ENCODE measurements around the gene CPOX.
"Not testable (repeated sequence)": the region's sequence is repeated elsewhere in the genome, so short reads cannot be mapped to it uniquely, and the experiment has no call there.

The CPOX gene

DNA sequence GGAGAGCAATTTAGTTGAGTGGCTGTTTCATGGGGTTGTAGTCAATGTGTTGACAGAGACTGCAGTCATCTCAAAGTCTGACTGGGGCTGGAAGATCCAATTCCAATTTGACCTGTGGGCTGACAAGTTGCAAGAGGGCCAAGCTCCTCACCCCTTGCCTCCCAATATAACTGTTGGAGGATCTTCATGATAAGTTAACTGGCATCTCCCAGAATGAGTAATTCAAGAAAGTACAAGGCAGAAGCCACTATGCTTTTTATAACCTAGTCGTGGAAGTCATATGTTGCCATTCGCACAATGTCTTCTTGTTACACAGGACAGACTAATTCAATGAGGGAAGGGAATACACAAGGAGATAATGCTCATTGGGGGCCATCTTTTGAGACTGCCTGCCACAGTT, 32.5 kb downstream of the CPOX start:
- no peak for DNase-seq

DNA sequence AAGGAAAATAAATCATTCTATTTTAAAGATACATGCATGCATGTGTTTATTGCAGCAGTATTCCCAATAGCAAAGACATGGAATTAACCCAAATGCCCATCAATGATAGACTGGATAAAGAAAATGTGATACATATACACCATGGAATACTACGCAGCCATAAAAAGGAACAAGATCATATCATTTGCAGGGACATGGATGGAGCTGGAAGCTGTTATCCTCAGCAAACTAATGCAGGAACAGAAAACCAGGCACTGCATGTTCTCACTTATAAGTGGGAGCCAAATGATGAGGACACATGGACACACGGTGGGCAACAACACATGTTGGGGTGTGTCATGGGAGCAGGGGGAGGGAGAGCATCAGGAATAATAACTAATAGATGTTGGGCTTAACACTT, 33.6 kb downstream of the CPOX start:
- DNase-seq: not testable (repeated sequence)

DNA sequence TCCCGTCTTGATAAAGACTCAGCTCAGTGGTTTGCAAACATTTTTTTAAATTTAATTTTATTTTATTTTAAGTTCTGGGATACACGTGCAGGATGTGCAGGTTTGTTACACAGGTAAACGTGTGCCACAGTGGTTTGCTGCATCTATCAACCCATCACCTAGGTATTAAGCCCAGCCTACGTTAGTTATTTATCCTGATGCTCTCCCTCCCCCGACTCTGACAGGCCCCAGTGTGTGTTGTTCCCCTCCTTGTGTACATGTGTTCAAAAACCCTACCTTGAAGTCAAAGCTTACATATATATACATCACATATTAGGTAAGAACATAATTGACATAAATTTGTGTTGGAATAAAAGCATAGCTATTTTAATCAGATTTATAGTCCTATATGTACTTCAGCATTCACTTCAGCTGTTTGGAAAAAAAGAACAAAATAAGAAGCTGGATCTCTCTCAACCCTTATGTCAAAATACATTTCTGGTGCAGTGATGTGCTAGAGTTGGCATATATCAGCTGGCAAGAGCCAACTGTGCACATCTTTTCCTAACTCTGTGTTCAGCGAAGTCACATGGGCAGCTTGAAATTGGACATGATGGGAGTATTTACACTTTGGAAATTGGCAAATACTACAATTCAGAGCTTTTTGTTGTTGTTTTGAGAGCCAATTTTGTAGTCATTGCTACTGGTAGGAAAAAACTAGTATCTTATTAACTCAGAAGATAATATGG, 35.1 kb downstream of the CPOX start:
- no peak for DNase-seq

DNA sequence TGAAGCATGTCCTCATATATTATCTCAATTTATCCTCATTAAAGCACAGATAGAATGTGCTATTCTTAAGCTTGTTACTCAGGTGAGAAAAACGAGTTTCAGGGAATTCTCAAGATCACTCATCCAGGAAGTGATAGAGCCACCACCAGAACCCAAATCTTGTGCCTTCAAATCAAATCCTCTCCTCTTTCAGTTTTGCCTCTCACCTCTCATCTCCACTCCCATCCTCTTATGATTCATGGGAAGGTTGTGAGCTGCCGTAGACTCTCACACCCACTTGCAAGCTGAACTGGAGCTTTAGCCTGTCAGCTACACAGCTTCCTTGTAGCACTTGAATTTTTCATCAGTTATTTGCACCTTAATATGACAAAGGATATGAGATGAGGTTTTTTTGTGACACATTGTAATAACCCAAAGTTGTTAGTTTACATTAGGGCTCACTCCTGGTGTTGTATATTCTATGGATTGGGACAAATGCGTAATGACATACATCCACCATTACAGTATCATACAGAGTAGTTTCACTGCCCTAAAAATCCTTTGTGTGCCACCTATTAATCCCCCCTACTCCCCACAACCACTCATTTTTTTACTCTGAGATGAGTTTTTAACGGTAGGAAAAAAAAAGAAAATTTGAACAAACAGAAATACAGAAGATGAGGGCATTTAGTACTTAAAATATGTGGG, 35.9 kb downstream of the CPOX start:
- no peak for DNase-seq

DNA sequence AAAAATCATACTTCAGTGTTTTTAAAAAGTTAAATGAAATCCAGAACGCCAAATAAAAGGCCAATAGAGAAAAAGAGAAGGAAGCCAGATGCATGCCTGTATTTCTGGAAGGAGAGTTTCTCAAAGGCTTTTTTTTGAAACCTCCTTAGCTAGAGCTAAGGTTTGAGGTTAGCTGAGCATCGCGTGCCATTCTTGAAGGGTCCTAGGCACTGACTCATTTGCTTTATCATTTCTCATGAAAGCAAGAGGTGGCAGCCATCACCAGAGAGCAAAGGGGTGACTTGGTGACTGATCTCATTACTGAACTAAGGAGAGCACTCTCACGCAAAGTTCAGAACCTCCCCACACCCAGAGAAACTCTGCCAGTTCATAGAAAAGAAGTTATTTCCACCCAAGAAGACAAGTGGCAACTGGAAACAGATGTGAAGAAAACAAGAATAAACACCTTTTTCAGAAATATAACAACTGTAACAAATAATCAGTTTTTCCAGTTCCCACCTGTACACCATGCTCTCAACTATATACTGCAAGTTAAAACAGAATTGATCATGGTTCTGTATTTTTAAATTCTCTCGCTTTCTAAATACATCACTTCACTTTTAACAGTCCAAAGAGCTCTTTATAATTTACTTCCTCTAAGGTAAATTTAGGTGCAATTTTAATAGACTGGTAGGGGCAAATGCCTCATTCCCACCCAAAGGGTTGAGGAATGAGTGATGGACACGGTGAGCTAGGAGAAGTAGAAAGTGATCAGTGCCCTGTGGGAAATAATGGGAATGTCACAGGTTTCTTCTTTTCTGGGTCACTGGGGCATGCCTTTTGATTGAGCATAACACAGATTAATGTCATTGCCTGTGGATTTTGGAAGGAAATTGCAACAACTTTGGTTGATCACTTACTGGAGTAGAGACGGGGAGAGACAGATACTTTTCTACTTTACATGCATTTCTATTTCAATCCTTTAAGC, 37.0 kb downstream of the CPOX start:
- peak in 1 of 2 donors; percentile 94 for DNase-seq

DNA sequence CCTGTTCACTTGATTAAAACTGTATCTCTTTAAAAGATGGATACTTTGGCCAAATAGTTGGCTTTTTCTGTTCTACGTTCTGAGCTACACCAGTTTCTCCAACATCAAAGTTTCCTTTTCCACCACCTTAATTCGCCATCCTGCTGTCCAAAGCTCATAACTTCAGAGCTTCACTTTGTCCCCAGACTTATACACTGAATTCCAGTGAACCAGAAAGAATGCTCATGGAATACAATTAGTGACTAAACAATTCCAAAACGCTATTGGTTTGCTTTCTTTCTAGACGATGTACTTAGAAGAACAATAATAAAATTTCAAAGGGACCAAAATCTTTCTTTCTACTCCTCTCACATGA, 38.4 kb downstream of the CPOX start:
- no peak for DNase-seq

DNA sequence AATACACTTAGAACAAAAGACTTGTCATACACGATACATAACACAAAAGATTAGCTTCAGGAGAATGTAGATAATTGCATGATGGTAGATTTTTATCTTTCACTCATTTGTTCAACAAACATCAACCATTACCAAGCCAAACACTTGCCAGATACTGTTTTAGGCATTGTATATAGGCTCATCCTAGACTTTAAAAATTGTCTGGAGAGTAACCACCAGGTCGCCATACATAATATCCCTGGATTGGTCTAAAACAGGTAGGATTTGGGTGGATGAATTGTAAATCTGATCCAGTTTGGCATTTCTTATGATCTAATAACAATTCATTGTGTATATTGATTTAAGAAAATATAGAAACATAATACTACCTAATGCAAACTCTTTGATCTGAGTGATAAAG, 38.8 kb downstream of the CPOX start:
- DNase-seq: no peak

DNA sequence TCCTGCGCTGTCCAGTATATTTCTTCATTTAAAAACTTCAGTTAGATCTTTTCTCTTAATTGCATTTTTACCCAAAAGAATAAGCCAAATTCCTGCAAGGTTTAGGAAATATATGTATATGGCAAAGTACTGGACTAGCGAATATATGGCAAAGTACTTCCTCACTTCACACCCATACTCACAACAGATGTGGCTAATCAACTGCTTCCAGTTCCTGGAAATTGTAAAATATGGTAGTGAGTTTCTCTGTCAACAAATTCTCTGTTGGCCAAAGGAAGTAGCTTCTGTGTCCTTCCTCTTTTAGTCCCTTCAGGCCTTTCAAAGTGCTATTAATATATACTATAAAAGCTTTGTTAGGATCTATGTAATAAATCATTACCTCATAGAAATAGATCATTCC, 39.7 kb downstream of the CPOX start:
- DNase-seq: peak in 1 of 2 donors; percentile 51

DNA sequence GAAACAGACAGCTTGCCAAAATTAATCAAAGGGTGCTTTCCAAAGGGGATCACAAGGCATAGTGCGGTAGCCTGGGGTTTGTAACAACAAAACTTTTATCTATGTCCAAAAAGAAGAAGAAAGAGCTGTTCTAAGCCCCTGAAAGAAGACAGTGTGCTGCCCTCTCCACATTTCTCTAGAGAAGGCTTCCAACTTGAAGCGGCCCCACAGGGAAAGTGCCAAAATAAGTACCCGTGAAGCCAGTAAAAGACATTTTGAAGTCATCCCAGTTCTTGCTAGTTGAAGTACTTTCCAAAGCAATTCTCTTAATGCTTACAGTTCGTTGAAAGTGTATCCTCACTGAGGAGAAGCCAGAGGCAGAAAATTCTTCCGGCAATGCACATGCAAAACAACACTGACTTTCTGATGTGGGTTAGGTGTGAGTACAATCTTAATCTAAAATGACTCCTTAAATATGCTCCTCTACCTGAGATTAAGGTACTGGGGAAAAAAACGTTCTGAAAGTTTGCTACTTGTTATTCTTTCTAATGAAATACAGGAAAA, 40.3 kb downstream of the CPOX start:
- no peak for DNase-seq

DNA sequence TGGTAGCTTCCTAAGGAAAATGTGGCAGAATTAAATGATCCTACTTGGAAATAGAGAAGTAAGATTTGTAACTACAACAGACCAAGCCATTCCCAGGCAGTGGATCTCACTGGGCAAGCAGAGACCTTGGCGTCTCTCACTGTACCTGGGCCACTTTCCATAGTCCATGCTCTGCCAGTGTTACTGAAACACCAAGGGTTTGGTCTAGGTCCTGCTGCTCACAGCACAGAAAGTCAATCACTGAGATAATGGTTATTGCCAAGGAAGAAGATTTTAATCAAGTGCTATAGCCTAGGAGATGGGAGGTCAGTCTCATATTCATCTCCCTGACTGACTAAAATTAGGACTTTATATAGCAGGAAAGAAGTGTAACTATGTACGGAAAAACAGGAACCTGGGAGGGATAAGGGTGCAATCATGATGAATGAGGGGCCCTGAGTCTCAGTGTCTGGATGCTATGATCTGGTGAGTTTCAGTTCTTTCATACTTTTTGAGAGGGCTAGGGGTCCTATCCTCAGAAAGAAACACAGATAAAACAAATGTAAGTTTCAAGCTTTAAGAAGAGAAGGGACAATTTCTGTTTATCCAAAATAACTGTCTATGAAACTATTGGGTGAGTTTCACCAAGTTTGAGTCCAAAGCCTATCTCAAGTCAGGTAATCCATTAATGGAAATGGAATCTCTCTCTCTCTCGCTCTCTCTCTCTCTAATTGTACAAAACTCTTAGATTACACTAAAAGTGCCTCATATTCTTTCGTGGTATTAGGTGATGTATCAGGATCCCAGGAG, 41.0 kb downstream of the CPOX start:
- DNase-seq: no peak

DNA sequence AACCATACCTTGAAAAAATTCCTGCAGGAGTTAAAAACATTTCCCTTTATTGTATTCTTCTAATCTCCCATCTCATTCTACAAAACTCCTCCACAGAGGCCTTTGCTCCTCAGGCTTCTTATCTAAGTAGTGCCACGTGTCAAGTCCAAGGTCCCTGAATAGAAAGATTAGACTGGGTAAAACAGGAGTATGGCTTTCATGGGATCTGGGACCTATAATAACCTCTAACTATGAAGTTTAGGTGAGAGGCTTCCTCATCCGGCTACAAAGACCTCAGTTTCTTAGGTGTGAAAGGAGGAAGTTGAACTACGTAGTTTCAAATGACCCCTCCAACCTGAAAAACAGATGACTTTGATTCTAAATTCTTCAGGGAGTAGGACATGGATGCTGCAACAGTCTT, 41.7 kb downstream of the CPOX start:
- no peak for DNase-seq

DNA sequence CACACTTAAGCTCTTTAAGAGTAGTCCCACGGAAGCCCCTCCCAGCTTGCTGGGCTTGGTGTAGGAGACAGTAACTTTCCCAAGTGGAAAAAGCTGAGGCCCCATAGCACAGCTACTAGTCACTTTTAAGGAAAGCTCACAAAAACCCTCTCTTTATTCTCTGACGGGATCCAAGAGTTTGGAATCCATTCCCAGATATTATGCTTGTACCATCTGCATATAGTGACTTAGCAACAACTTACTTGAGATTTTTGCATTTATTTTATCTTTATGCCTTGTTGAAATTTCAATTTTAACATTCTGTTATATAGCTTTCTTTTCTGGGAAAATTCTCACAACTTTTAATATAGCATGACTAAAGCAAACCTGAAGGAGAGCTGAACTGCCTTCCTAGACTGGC, 42.2 kb downstream of the CPOX start:
- no peak for DNase-seq

DNA sequence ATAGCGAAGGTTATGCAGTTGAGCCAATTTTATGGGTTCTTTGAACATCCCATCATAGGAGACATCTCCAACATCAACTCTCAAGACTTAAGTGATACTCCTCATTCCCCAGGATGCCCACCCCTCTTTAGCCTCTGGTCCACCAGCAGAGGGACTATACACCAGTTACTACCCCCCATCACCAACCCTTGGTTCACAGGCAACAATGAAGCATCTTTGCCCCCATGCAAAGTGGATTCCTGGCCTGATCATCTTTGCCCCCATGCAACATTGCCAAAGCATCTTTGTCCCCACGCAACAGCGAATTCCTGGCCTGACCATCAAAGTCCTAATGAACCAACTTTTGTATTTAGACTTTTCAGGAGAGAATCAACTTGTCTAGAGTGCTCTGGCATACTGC, 42.6 kb downstream of the CPOX start:
- no peak for DNase-seq

DNA sequence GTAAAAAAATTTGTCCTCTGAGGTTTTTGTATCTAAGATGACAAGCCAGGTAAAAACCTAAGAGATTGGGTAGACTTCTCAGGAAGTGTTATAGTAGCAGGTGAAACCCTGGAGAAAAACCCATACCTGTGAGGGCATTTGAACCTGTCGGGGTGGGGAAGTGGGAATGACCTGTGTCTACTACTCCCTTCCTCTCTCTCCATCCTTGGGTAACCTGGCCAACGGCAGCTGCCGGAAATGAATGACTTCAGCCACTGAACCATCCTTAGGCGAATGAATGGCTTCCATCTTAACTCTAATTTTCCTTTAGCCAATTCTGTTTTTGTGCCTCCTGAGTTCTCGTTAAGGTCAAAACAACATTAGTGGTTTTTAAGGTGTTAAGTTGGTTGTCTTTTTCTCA, 44.9 kb downstream of the CPOX start:
- no peak for DNase-seq

DNA sequence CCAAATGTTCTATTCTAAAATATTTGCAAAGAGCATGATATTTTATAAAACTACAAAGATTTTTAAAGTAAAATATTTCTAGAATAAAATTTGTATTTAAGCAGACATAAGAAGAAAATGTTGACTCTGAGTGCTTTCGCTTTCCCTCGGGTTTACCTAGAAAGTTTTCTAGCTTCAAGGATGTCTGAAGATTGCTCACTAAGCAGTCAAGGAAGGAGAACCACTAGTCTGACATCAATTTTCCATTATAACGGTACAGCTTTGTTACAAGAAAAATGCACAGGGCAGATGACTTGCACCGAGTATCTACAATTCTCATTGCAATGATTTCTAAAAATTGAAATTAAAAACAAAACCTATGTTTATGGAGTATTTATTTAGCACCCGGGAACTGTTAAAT, 47.5 kb downstream of the CPOX start:
- DNase-seq: peak in 1 of 2 donors; percentile 40

DNA sequence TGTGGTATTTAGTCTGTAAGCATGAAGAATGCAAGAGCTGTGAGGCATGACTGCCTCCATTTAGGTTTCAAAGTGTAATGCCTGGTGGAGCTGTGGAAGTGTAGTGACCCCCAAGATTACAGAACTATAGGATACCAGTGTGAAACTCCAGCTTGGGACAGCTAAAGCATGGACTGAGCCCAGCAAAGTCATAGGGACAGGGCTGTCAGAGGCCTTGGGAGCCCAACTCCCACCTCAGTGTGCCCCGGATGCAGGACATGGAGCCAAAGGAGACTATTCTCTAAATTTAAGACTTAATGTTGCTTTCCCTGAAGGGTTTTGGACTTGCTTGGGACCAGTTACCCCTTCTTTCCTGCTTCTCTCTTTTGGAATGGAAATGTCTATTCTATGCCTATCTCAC, 50.8 kb downstream of the CPOX start:
- no peak for DNase-seq

DNA sequence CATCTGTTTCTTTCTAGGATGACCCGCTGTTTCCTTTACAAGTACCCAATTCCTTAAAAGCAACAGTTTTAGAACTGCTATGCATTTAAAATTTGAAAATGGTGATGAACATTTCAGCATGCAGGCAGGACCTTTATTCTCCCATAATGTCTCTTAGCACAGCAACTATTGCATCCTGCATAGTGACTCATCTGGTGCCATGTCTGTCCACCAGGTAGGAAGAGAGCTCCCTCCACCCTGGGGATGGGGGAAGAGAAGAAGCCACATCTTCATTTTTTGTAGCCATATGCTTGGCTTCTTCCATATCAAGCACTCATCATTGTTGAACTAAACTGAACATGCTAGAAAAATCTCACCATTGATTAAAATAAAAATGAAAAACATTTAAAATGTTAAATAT, 51.7 kb downstream of the CPOX start:
- DNase-seq: no peak

DNA sequence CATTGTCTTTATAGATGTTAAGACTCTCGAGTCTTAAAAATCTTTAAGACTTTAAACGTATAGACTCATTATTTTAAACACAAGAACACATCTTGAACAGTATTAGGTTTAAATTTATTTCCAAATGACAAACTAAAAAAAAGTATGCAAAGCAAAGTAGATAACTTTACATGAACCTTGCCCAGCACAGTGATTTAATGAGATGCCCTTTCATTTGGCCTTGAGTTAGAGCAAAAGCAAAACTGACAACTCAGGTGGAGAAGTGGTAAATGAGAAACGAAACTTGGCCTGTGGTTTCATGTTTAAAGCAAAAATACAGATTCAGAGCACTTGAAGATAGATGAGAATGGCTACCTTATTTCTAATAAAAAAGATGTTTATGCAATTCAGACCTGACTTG, 53.1 kb downstream of the CPOX start:
- no peak for DNase-seq

DNA sequence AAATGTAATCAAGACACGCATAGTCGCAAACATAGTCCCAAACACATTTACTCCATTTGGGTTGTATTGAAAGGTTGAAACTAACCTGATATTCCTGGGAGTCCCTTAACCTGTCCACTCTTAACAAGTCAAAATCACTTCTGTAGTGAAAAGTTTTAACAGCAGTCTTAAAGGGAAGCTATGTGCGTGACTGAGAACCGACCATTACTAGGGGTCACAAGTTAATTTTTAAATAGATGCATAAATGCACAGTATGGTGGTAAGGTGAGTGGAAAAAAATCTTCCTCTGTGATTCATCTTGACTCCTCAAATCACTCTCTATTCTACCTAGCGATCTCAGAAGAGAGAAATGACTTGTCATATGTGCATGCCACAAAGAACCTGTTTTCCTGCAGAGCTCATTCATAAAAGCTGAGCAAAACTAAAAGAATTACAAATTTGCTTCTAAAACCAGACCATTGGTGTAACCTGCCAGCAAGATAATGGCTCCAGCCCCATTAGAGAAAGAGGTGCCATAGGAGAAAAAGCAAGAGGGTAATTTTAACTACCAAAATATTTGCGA, 56.9 kb downstream of the CPOX start:
- no peak for DNase-seq

DNA sequence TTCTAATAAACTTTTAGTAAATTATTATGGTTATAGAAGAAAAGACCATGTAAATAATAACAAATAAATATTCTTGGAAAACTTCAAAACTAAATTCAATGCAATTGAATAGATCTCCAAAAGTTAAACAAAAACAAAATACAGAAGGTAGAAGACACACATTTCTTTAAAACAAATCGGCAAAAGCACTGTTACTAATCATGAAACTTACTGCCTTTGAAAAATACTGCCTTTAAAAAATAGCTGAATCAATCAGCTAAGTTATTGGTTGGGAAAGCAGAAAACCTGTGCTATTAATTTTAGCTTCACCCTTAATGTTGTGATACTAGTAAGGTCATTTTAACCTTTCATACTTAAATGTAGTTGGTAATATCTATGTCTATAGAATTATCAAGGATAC, 58.7 kb downstream of the CPOX start:
- no peak for DNase-seq

DNA sequence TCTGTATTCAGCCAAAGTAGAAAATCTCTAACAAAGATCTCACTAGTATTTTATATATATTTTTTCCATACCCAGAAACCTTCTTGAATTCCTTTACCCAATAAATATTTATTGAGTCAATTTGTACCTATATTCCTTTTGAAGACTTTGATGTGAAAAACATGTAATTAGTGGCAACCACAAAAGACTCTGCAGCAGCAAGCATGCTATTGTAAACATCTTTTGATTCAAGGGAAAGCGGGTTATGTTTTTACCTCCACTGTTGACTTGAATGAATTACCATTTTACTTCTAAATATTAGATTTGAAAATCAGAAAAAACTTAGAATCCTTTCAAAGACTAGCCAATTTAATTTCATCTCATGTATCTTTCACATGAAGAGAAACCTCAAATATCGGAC, 59.2 kb downstream of the CPOX start:
- DNase-seq: no peak

Measured in bone marrow (tissue), 2 donors.